ENCODE data around the gene LRRTM4.
A peak's percentile ranks its signal among the peaks of the same experiment; 100 is the strongest.
"Not testable (repeated sequence)": the region's sequence is repeated elsewhere in the genome, so short reads cannot be mapped to it uniquely, and the experiment has no call there.

Gene LRRTM4

GRCh38 chr2:76829374-76830234 is 692.6 kb downstream of the LRRTM4 start:
- DNase-seq, result peak; percentile 6

GRCh38 chr2:76826691-76827090 is 695.5 kb downstream of the LRRTM4 start:
- no peak for DNase-seq

GRCh38 chr2:76825140-76825970 is 696.8 kb downstream of the LRRTM4 start:
- DNase-seq, result no peak

- DNase-seq, result no peak
These were observed 700.4 kb downstream of the LRRTM4 start for GRCh38 chr2:76821731-76822130.

GRCh38 chr2:76813084-76813483 is 709.1 kb downstream of the LRRTM4 start:
- no peak for DNase-seq

- DNase-seq, result no peak
These were observed 710.0 kb downstream of the LRRTM4 start for GRCh38 chr2:76812156-76812555.

- DNase-seq, result no peak
These were observed 713.0 kb downstream of the LRRTM4 start for GRCh38 chr2:76809136-76809535.

- DNase-seq, result no peak
These were observed 713.4 kb downstream of the LRRTM4 start for GRCh38 chr2:76808732-76809131.

- no peak for DNase-seq
These were observed 728.4 kb downstream of the LRRTM4 start for GRCh38 chr2:76793647-76794334.

- not testable (repeated sequence) for DNase-seq
These were observed 740.9 kb downstream of the LRRTM4 start for GRCh38 chr2:76781313-76781712.

- DNase-seq, result no peak
These were observed 758.9 kb downstream of the LRRTM4 start for GRCh38 chr2:76763276-76763675.

- no peak for DNase-seq
These were observed 761.8 kb downstream of the LRRTM4 start for GRCh38 chr2:76760367-76760704.

GRCh38 chr2:76759634-76760366 is 762.4 kb downstream of the LRRTM4 start:
- DNase-seq, result no peak

- no peak for DNase-seq
These were observed 769.7 kb downstream of the LRRTM4 start for GRCh38 chr2:76752506-76752905.

GRCh38 chr2:76749858-76750257 is 772.3 kb downstream of the LRRTM4 start:
- DNase-seq, result no peak

GRCh38 chr2:76748581-76749296 is 773.4 kb downstream of the LRRTM4 start:
- DNase-seq, result no peak

GRCh38 chr2:76745605-76746004 is 776.6 kb downstream of the LRRTM4 start:
- DNase-seq, result no peak

- DNase-seq, result no peak
These were observed 784.6 kb downstream of the LRRTM4 start for GRCh38 chr2:76737607-76738006.

- no peak for DNase-seq
These were observed 788.4 kb downstream of the LRRTM4 start for GRCh38 chr2:76733736-76734135.

GRCh38 chr2:76731157-76731556 is 791.0 kb downstream of the LRRTM4 start:
- no peak for DNase-seq

GRCh38 chr2:76730021-76730420 is 792.2 kb downstream of the LRRTM4 start:
- no peak for DNase-seq

- DNase-seq, result no peak
These were observed 801.0 kb downstream of the LRRTM4 start for GRCh38 chr2:76721226-76721625.
